H1 (cell line): ENCODE measurements around the gene CYRIA. TPM values are rescaled to one million over a fixed set of nuclear protein-coding genes. Genes with fewer than 3 reads are reported as not detected.

Experiments
- CTCF ChIA-PET: fragments of 300-600 bp; sonication (Branson Sonifier 250); formaldehyde crosslinking; loops from one replicate; lab custom pipeline; 2021; ENCODE audit not compliant: partially characterized antibody; lab: Charles Lee
- POLR2A ChIA-PET: fragments of 300-600 bp; sonication (Branson Sonifier 250); formaldehyde crosslinking; loops from one replicate; lab custom pipeline; 2021; ENCODE audit warnings: inconsistent platforms; ENCODE audit not compliant: partially characterized antibody; lab: Charles Lee
- DNase-seq, 2 experiments: peaks; one replicate each; pipeline versions ENCODE4 v3.0.0 to v3.0.0-alpha.2; 2010 to 2022; ENCODE audit warnings: low spot score in 2 of 2, low read depth in 1 of 2, mixed read lengths in 1 of 2
- FAIRE-seq: peaks from 2 replicates; lab custom pipeline; 2011; peaks lifted over from hg19 to GRCh38; lab: Jason Lieb, UNC
- H2AFZ ChIP-seq: 2 replicates; pipeline ENCODE4 v1.8.1; 2012; ENCODE audit warnings: low read length, inconsistent platforms
- H2AK5ac ChIP-seq: 2 replicates; pipeline ENCODE4 v1.6.1; 2013; ENCODE audit warnings: low read depth, low read length
- H2BK120ac ChIP-seq: replicated peaks from 2 replicates; pipeline ENCODE3; 2013; ENCODE audit warnings: low read depth, low read length, inconsistent platforms
- H2BK12ac ChIP-seq: 2 replicates; pipeline ENCODE4 v1.6.1; 2013; ENCODE audit warnings: low read depth, low read length
- H2BK15ac ChIP-seq: 2 replicates; pipeline ENCODE4 v1.6.1; 2013; ENCODE audit warnings: low read length
- H2BK20ac ChIP-seq: 2 replicates; pipeline ENCODE4 v1.6.1; 2013; ENCODE audit warnings: low read length
- H2BK5ac ChIP-seq: 2 replicates; pipeline ENCODE4 v1.6.1; 2013; ENCODE audit warnings: low read depth, low read length
- H3K14ac ChIP-seq: 2 replicates; pipeline ENCODE4 v1.6.1; 2013; ENCODE audit warnings: inconsistent platforms; ENCODE audit not compliant: insufficient read length
- H3K18ac ChIP-seq: 2 replicates; pipeline ENCODE4 v1.6.1; 2013; ENCODE audit warnings: low read length; ENCODE audit errors: extremely low read depth
- H3K23ac ChIP-seq: 2 replicates; pipeline ENCODE4 v1.6.1; 2013; ENCODE audit warnings: inconsistent platforms; ENCODE audit not compliant: insufficient read length
- H3K23me2 ChIP-seq: 2 replicates; pipeline ENCODE4 v1.6.1; 2013; ENCODE audit warnings: low read depth, low read length
- H3K27ac ChIP-seq: 2 replicates; pipeline ENCODE4 v1.6.1; 2011; ENCODE audit warnings: low read depth, low read length, inconsistent platforms
- H3K27me3 ChIP-seq, 4 experiments: replicated peaks in 1 of 4; 1 replicate in 1 of 4; 2 replicates in 3 of 4; pipeline versions ENCODE4 v1.6.1 to v1.8.1; 2011 to 2013; ENCODE audit warnings: low read length in 3 of 4, mild to moderate bottlenecking in 3 of 4, inconsistent platforms in 2 of 4, mixed read lengths in 2 of 4, moderate library complexity in 1 of 4; ENCODE audit not compliant: control insufficient read depth in 3 of 4, insufficient read depth in 3 of 4; ENCODE audit errors: extremely low read depth in 1 of 4
- H3K36me3 ChIP-seq, 4 experiments: 2 replicates each; pipeline versions ENCODE4 v1.6.1 to v1.8.1; 2011 to 2013; ENCODE audit warnings: mild to moderate bottlenecking in 4 of 4, low read length in 3 of 4, moderate library complexity in 2 of 4, control low read depth in 1 of 4, inconsistent platforms in 1 of 4; ENCODE audit not compliant: insufficient read depth in 4 of 4, control insufficient read depth in 2 of 4
- H3K4ac ChIP-seq: replicated peaks from 2 replicates; pipeline ENCODE3; 2013; ENCODE audit warnings: low read length, low read depth, mixed read lengths, inconsistent platforms; ENCODE audit not compliant: insufficient read length
- H3K4me1 ChIP-seq, 4 experiments: replicated peaks in 1 of 4; 1 replicate in 1 of 4; 2 replicates in 3 of 4; pipeline versions ENCODE4 v1.6.1 to v1.8.1; 2011 to 2013; ENCODE audit warnings: low read length in 3 of 4, inconsistent platforms in 2 of 4, mixed read lengths in 1 of 4; ENCODE audit not compliant: insufficient read depth in 4 of 4, control insufficient read depth in 3 of 4
- H3K4me2 ChIP-seq, 2 experiments: 2 replicates each; pipeline versions ENCODE4 v1.6.1 to v1.8.1; 2011 to 2013; ENCODE audit warnings: low read depth in 2 of 2, low read length in 2 of 2, control low read depth in 1 of 2, inconsistent platforms in 1 of 2, mild to moderate bottlenecking in 1 of 2; ENCODE audit not compliant: insufficient read depth in 1 of 2
- H3K4me3 ChIP-seq, 4 experiments: fragments of 200-600, 300-600 bp in 1 of 4; sonication (generic), shearing (Covaris generic), sonication (Bioruptor Twin) in 1 of 4; 2 replicates each; pipeline versions ENCODE4 v1.5.1 to v1.8.1; 2011 to 2016; ENCODE audit warnings: low read length in 4 of 4, low read depth in 3 of 4, control low read depth in 2 of 4, inconsistent platforms in 2 of 4, mild to moderate bottlenecking in 2 of 4, mixed read lengths in 1 of 4, moderate library complexity in 1 of 4; ENCODE audit not compliant: insufficient read depth in 2 of 4; ENCODE audit errors: extremely low read depth in 1 of 4
- H3K56ac ChIP-seq: replicated peaks from 2 replicates; pipeline ENCODE3; 2013; ENCODE audit warnings: low read depth, mild to moderate bottlenecking, mixed read lengths, low read length, inconsistent platforms; ENCODE audit not compliant: insufficient read length
- H3K79me1 ChIP-seq: 2 replicates; pipeline ENCODE4 v1.6.1; 2013; ENCODE audit warnings: low read depth, low read length, control low read depth
- H3K79me2 ChIP-seq, 2 experiments: 2 replicates each; pipeline versions ENCODE4 v1.6.1 to v1.8.1; 2012 to 2013; ENCODE audit warnings: low read length in 2 of 2, mild to moderate bottlenecking in 2 of 2, inconsistent platforms in 1 of 2; ENCODE audit not compliant: insufficient read depth in 2 of 2, control insufficient read depth in 1 of 2
- H3K9ac ChIP-seq, 4 experiments: replicated peaks in 1 of 4; 1 replicate in 1 of 4; 2 replicates in 3 of 4; pipeline versions ENCODE4 v1.6.1 to v1.8.1; 2011 to 2013; ENCODE audit warnings: low read depth in 3 of 4, low read length in 3 of 4, control low read depth in 2 of 4, mild to moderate bottlenecking in 2 of 4, moderate library complexity in 2 of 4, inconsistent platforms in 1 of 4; ENCODE audit errors: extremely low read depth in 1 of 4
- H3K9me3 ChIP-seq, 2 experiments: 2 replicates each; pipeline versions ENCODE4 v1.6.1 to v1.8.1; 2012 to 2013; ENCODE audit warnings: mild to moderate bottlenecking in 2 of 2, moderate library complexity in 2 of 2, control low read depth in 1 of 2, inconsistent platforms in 1 of 2, low read depth in 1 of 2, low read length in 1 of 2, mixed read lengths in 1 of 2; ENCODE audit not compliant: insufficient read depth in 2 of 2
- H4K20me1 ChIP-seq, 2 experiments: replicated peaks in 1 of 2; 2 replicates each; pipeline versions ENCODE3 to v1.8.1; 2011 to 2013; ENCODE audit warnings: inconsistent platforms in 2 of 2, low read length in 2 of 2, mild to moderate bottlenecking in 1 of 2; ENCODE audit not compliant: insufficient read depth in 2 of 2, control insufficient read depth in 1 of 2
- H4K5ac ChIP-seq: 2 replicates; pipeline ENCODE4 v1.6.1; 2013; ENCODE audit warnings: low read length, low read depth, mixed read lengths, inconsistent platforms; ENCODE audit not compliant: insufficient read length
- H4K8ac ChIP-seq: 2 replicates; pipeline ENCODE4 v1.8.0; 2013; ENCODE audit warnings: mild to moderate bottlenecking, moderate library complexity, low read length, inconsistent platforms; ENCODE audit not compliant: insufficient read depth; ENCODE audit errors: extremely low read depth
- H4K91ac ChIP-seq: replicated peaks from 2 replicates; pipeline ENCODE3; 2013; ENCODE audit warnings: low read length, mixed read lengths, inconsistent platforms; ENCODE audit not compliant: insufficient read length
- EP300 ChIP-seq, 2 experiments: IDR thresholded peaks; 1 replicate in 1 of 2; 2 replicates in 1 of 2; pipeline ENCODE4 v1.6.1; 2011 to 2012; ENCODE audit warnings: low read depth in 2 of 2, low read length in 2 of 2, mild to moderate bottlenecking in 2 of 2, borderline replicate concordance in 1 of 2, inconsistent platforms in 1 of 2, moderate library complexity in 1 of 2
- GTF2F1 ChIP-seq: IDR thresholded peaks from 2 replicates; pipeline ENCODE4 v1.6.1; 2012; ENCODE audit warnings: low read depth, low read length, improper control_type of control experiment, borderline replicate concordance
- JUN ChIP-seq: IDR thresholded peaks from 2 replicates; pipeline ENCODE4 v1.6.1; 2011; ENCODE audit warnings: low read depth, mild to moderate bottlenecking, improper control_type of control experiment, low read length
- KDM1A ChIP-seq: fragments of 200-600, 300-600 bp; sonication (generic); IDR thresholded peaks from 2 replicates; pipeline ENCODE4 v1.7.1; 2016; ENCODE audit warnings: mild to moderate bottlenecking, low read length, borderline replicate concordance
- POLR2A ChIP-seq, 2 experiments: IDR thresholded peaks; 1 replicate in 1 of 2; 2 replicates in 1 of 2; pipeline ENCODE4 v1.6.1; 2011; ENCODE audit warnings: low read depth in 2 of 2, low read length in 2 of 2, mild to moderate bottlenecking in 2 of 2; ENCODE audit errors: control extremely low read depth in 1 of 2
- POLR2AphosphoS5 ChIP-seq: IDR thresholded peaks from 2 replicates; pipeline ENCODE4 v1.6.1; 2011; ENCODE audit warnings: low read depth, low read length
- SIN3A ChIP-seq, 2 experiments: IDR thresholded peaks in 1 of 2; conservative IDR thresholded peaks in 1 of 2; 2 replicates each; pipeline ENCODE4 v1.6.1; 2011 to 2012; ENCODE audit warnings: low read length in 2 of 2, improper control_type of control experiment in 1 of 2, low read depth in 1 of 2, mild to moderate bottlenecking in 1 of 2
- SP1 ChIP-seq: IDR thresholded peaks from 2 replicates; pipeline ENCODE4 v1.6.1; 2011; ENCODE audit warnings: low read depth, low read length
- SP4 ChIP-seq: IDR thresholded peaks from 2 replicates; pipeline ENCODE4 v1.6.1; 2012; ENCODE audit warnings: low read length, inconsistent platforms
- SRF ChIP-seq: IDR thresholded peaks from 2 replicates; pipeline ENCODE4 v1.6.1; 2011; ENCODE audit warnings: mild to moderate bottlenecking, low read depth, low read length, moderate library complexity
- WGBS, 2 experiments: shearing (Covaris generic) in 1 of 2; methylation state at CpG; one replicate each; pipeline versions ENCODE4 v1.1.6 to v1.1.7; 2013 to 2015; ENCODE audit warnings: low lambda C conversion rate in 2 of 2, mixed read lengths in 2 of 2, inconsistent platforms in 1 of 2, low coverage in 1 of 2, missing lambda C conversion rate in 1 of 2; ENCODE audit not compliant: insufficient replicate concordance in 2 of 2, insufficient coverage in 1 of 2, insufficient read length in 1 of 2; ENCODE audit errors: extremely low coverage in 1 of 2, missing lambda C conversion rate in 1 of 2; 5-methylcytosine and 5-hydroxymethylcytosine counted together
- polyA plus RNA-seq, 7 experiments: library from polyadenylated mRNA; depleted of rRNA in 3 of 7; stranded (reverse) in 5 of 7; unstranded in 2 of 7; fragments of >200 nt in 5 of 7; fragments of 200-250 nt in 2 of 7; gene quantifications; 1 replicate in 5 of 7; 2 replicates in 1 of 7; 4 replicates in 1 of 7; pipeline versions ENCODE4 v1.2.1 to v1.2.3, GENCODE V29; 2011 to 2013; ENCODE audit warnings: missing spikeins in 2 of 7, mixed read lengths in 2 of 7
- total RNA-seq: library from RNA; stranded (reverse); fragmentation: NEBNext Ultra II Directional; extraction: Animal tissue kit (Norgen Biotek cat#: 25700); gene quantifications from 2 replicates; pipeline ENCODE4 v1.2.1, GENCODE V29; 2021

Gene CYRIA
- total and polyA plus RNA-seq, 2 of the 8 experiments (the other 6 are each of a cell fraction or from before 2014, with no cell fraction given), result 1.5 to 9.8 TPM

DNA sequence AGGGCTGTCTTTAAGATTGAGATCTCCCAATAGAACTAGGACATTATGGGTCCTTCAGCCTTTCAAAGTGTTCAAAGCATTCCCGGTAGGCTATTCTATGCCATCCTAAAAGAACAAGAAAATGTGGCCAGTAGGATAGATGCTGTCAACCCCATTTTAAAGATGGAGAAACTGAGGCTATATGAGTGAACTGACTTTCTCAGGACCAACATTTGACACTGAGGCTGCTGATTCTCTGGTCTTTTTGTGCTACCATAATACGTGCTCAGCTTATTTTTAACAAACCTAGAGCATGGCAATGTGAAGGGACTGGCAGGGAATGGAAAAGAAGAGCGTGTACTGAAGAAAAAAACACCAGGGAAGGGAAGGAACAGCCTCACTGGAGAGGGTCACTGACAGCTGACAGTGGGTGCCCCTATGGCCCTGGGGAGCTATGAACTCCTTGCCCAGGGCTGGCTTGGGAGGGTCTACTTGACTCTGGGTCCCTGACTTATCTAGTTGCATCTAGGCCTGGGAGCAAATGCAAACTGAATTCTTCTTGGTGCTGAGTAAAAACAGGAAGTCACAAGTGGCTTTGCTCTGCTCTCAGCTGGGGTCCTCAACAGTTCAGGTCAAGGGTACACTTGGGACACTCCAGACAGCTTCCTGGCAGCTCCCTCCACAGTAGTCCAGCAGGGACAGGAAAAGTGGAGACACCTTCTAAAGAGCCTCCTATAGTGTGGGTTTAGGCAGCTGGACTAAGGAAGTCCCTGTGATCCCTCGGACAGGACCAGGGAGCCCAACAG lies 2.3 kb downstream of the CYRIA start:
- DNase-seq, result no peak
- WGBS, 2 experiments, result 84% methylated on average over 4 of the region's 4 CpGs; no CpG with 5 or more reads in 1 of the 2 experiments
- H4K8ac ChIP-seq, result no peak overlapping the region

More for the DNA sequence above, 2.3 kb downstream of the CYRIA start:
- CTCF ChIA-PET, result interaction anchor here (0.6 to 1.8 kb wide), 6 partner anchors 9 to 385 kb away, joined by 3 to 8 read pairs (median 4); no protein-coding TSS in a partner anchor
- Histone ChIP-seq H3K23me2 (peaks cover 11% of the 10 kb centered on the region), H2BK120ac (no peak overlapping the region), H3K27ac (no peak overlapping the region), H2BK12ac (no peak overlapping the region), H3K27me3 (peaks cover 0 to 13% (median 12%) of the 10 kb centered on the region in 4 experiments; a peak in 6 of 7 replicates)
- POLR2A ChIA-PET, result no interaction called here
- TF ChIP-seq EP300 (IDR thresholded peaks at IDR 0.05; ENCODE audit: borderline replicate concordance in 1 of 2, low read depth in 2 of 2, low read length in 2 of 2) (no peak), JUN (no peak), SIN3A (conservative IDR thresholded peaks at IDR 0.05 in 1 of 2, IDR thresholded peaks at IDR 0.05 in 1 of 2; ENCODE audit: low read depth in 1 of 2, low read length in 2 of 2) (no peak), KDM1A (no peak), GTF2F1 (no peak), POLR2A (IDR thresholded peaks at IDR 0.05; ENCODE audit: control extremely low read depth in 1 of 2, low read depth in 2 of 2, low read length in 2 of 2) (no peak), SRF (no peak), SP4 (no peak), SP1 (no peak), POLR2AphosphoS5 (no peak)
- TF ChIP-seq, all 59 proteins: peak for 0
- FAIRE-seq, result no peak
- no peak overlapping the region for H3K14ac ChIP-seq
- no peaks in the 10 kb centered on the region for H3K79me2 ChIP-seq
- H3K4me1 ChIP-seq, result peaks cover 0 to 9% (median 5%) of the 10 kb centered on the region in 4 experiments; a peak in 4 of 7 replicates
- H3K4me3 ChIP-seq, result no peak overlapping the region
- no peak overlapping the region for H2BK15ac ChIP-seq
- H2AK5ac ChIP-seq, result no peak overlapping the region
- no peak overlapping the region for H2AFZ ChIP-seq
- no peak overlapping the region for H3K23ac ChIP-seq
- H2BK20ac ChIP-seq, result no peak overlapping the region
- no peak overlapping the region for H3K56ac ChIP-seq
- H3K4me2 ChIP-seq, result no peak overlapping the region
- no peak overlapping the region for H3K4ac ChIP-seq
- no peaks in the 10 kb centered on the region for H4K20me1 ChIP-seq
- no peak overlapping the region for H3K9ac ChIP-seq
- no peaks in the 10 kb centered on the region for H3K36me3 ChIP-seq
- no peak overlapping the region for H2BK5ac ChIP-seq
- no peak overlapping the region for H4K5ac ChIP-seq
- no peaks in the 10 kb centered on the region for H3K9me3 ChIP-seq
- no peaks in the 10 kb centered on the region for H3K79me1 ChIP-seq
- H4K91ac ChIP-seq, result no peak overlapping the region
- H3K18ac ChIP-seq, result no peak overlapping the region
